Liver (tissue), 9 donors: ENCODE results near the gene SNRPA. TPM values are rescaled to one million over a fixed set of nuclear protein-coding genes. Genes with fewer than 3 reads are reported as not detected.

Source experiments
- DNase-seq: peaks from one replicate; pipeline ENCODE4 v3.0.0-alpha.2; 2017; ENCODE audit warnings: low spot score
- H3K27ac ChIP-seq, 2 donors: one replicate each; pipeline ENCODE4 v1.7.0; 2013; ENCODE audit warnings: inconsistent platforms in 2 of 2, low read length in 2 of 2, control low read depth in 1 of 2, low read depth in 1 of 2, mild to moderate bottlenecking in 1 of 2
- H3K27me3 ChIP-seq, 4 donors: one replicate each; pipeline versions ENCODE4 v1.6.1 to v1.7.0; 2013; ENCODE audit warnings: low read length in 3 of 4, inconsistent platforms in 1 of 4, mild to moderate bottlenecking in 1 of 4, moderate library complexity in 1 of 4; ENCODE audit not compliant: control insufficient read depth in 4 of 4, insufficient read depth in 4 of 4
- H3K36me3 ChIP-seq, 4 donors: one replicate each; pipeline versions ENCODE4 v1.6.1 to v1.7.0; 2013; ENCODE audit warnings: low read length in 3 of 4, mild to moderate bottlenecking in 3 of 4, low read depth in 1 of 4, moderate library complexity in 1 of 4; ENCODE audit not compliant: control insufficient read depth in 4 of 4, insufficient read depth in 3 of 4
- H3K4me1 ChIP-seq, 4 donors: one replicate each; pipeline versions ENCODE4 v1.6.1 to v1.7.0; 2013; ENCODE audit warnings: low read length in 3 of 4, mild to moderate bottlenecking in 3 of 4, moderate library complexity in 1 of 4; ENCODE audit not compliant: control insufficient read depth in 4 of 4, insufficient read depth in 4 of 4
- H3K4me3 ChIP-seq, 3 donors: one replicate each; pipeline versions ENCODE4 v1.6.1 to v1.7.0; 2013; ENCODE audit warnings: low read length in 3 of 3, control low read depth in 1 of 3, low read depth in 1 of 3, mild to moderate bottlenecking in 1 of 3
- H3K9ac ChIP-seq, 2 donors: one replicate each; pipeline ENCODE4 v1.7.0; 2013; ENCODE audit warnings: low read length in 2 of 2, mild to moderate bottlenecking in 2 of 2, moderate library complexity in 2 of 2, control low read depth in 1 of 2, low read depth in 1 of 2
- H3K9me3 ChIP-seq, 4 donors: one replicate each; pipeline versions ENCODE4 v1.6.1 to v1.7.0; 2013; ENCODE audit warnings: low read length in 3 of 4; ENCODE audit not compliant: control insufficient read depth in 4 of 4
- ATF3 ChIP-seq: IDR thresholded peaks from 2 replicates; pipeline ENCODE4 v1.6.1; 2016; ENCODE audit warnings: antibody characterized with exemption
- CTCF ChIP-seq: fragments of 150-350 bp; IDR thresholded peaks from 2 replicates; pipeline ENCODE4 v1.5.1; 2017; ENCODE audit warnings: improper control_type of control experiment, low read depth, low read length; ENCODE audit not compliant: missing input control
- EGR1 ChIP-seq, 2 donors: IDR thresholded peaks; 2 replicates each; pipeline ENCODE4 v1.6.1; 2016 to 2018; ENCODE audit warnings: antibody characterized with exemption in 2 of 2, low read depth in 2 of 2
- FOXA1 ChIP-seq: IDR thresholded peaks from 2 replicates; pipeline ENCODE4 v1.6.1; 2016; ENCODE audit warnings: antibody characterized with exemption
- FOXA2 ChIP-seq: IDR thresholded peaks from 2 replicates; pipeline ENCODE4 v1.6.1; 2016; ENCODE audit warnings: antibody characterized with exemption
- GABPA ChIP-seq, 2 donors: IDR thresholded peaks in 1 of 2; conservative IDR thresholded peaks in 1 of 2; 2 replicates each; pipeline ENCODE4 v1.6.1; 2016; ENCODE audit warnings: antibody characterized with exemption in 2 of 2, mild to moderate bottlenecking in 1 of 2, moderate library complexity in 1 of 2
- HNF4A ChIP-seq, 2 donors: conservative IDR thresholded peaks; 2 replicates each; pipeline ENCODE4 v1.6.1; 2016; ENCODE audit warnings: antibody characterized with exemption in 2 of 2, mild to moderate bottlenecking in 2 of 2
- HNF4G ChIP-seq: IDR thresholded peaks from 2 replicates; pipeline ENCODE4 v1.6.1; 2016; ENCODE audit warnings: antibody characterized with exemption
- NR2F2 ChIP-seq: IDR thresholded peaks from 2 replicates; pipeline ENCODE4 v1.6.1; 2016; ENCODE audit warnings: antibody characterized with exemption
- RAD21 ChIP-seq, 2 donors: IDR thresholded peaks; 2 replicates each; pipeline ENCODE4 v1.6.1; 2016; ENCODE audit warnings: antibody characterized with exemption in 2 of 2, mild to moderate bottlenecking in 2 of 2
- REST ChIP-seq: IDR thresholded peaks from 2 replicates; pipeline ENCODE4 v1.6.1; 2016; ENCODE audit warnings: antibody characterized with exemption, mild to moderate bottlenecking
- RXRA ChIP-seq, 2 donors: IDR thresholded peaks; 2 replicates each; pipeline ENCODE4 v1.6.1; 2017 to 2018; ENCODE audit warnings: antibody characterized with exemption in 2 of 2, mild to moderate bottlenecking in 1 of 2
- SP1 ChIP-seq: IDR thresholded peaks from 2 replicates; pipeline ENCODE4 v1.6.1; 2018; ENCODE audit warnings: antibody characterized with exemption, mild to moderate bottlenecking
- TAF1 ChIP-seq: conservative IDR thresholded peaks from 2 replicates; pipeline ENCODE4 v1.6.1; 2016; ENCODE audit warnings: antibody characterized with exemption, mild to moderate bottlenecking
- YY1 ChIP-seq: IDR thresholded peaks from 2 replicates; pipeline ENCODE4 v1.6.1; 2016; ENCODE audit warnings: antibody characterized with exemption, mild to moderate bottlenecking
- WGBS: extraction: QIAGEN DNeasy Blood & Tissue Kit; methylation state at CpG from one replicate; pipeline ENCODE4 v1.1.7; 2013; 5-methylcytosine and 5-hydroxymethylcytosine counted together
- polyA plus RNA-seq, 2 donors: library from polyadenylated mRNA; stranded (reverse) in 1 of 2; unstranded in 1 of 2; fragments of 200-250 nt in 1 of 2; fragments of >200 nt in 1 of 2; fragmentation: Nextera tagmentation in 1 of 2; extraction: Ambion mirVana in 1 of 2; gene quantifications; one replicate each; pipeline versions ENCODE4 v1.2.1 to v1.2.3, GENCODE V29; 2013 to 2015
- total RNA-seq, 2 donors: library from RNA; depleted of rRNA; stranded (reverse); fragments of >200 nt; gene quantifications; one replicate each; pipeline ENCODE4 v1.2.3, GENCODE V29; 2014
- TF ChIP-seq, protein P1 (sequence below): IDR thresholded peaks from 2 replicates; pipeline ENCODE4 v1.6.1; 2016; ENCODE audit warnings: antibody characterized with exemption
- TF ChIP-seq, protein P2 (sequence below): IDR thresholded peaks from 2 replicates; pipeline ENCODE4 v1.6.1; 2016; ENCODE audit warnings: antibody characterized with exemption
- donor health status: healthy.
- donor health status: healthy.
- donor health status: healthy.
- donor health status: healthy.
- donor health status: healthy.

Gene SNRPA
- total and polyA plus RNA-seq, 4 donors, result 11.8 to 27.1 (median 17.0) TPM

DNA sequence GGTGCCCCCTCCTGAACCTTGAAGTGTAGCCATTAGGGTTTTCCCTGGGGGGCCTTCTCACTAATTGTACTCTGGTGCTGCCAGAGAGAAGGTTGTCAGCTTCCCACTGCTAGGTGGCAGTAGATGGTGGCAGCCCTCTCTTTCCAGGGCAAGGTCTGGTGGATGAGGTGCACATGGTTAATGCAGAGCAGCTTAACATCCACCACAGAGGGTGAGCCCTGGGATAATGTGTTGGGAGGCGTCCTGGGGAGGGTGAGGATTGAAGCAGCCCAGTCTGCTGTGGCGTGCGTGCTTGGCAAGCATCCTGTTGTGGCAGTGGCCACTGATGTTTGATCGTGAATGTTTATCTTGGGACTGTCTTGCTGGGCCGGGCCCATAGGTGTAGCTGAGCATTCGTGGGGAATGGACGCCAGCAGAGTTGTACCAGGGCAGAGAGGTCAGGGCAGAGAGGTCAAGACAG, 53.8 kb downstream of the SNRPA start:
- Histone ChIP-seq H3K27me3 (no peaks in the 10 kb centered on the region), H3K9me3 (no peaks in the 10 kb centered on the region), H3K27ac (peak overlapping the region; percentile 48 to 82), H3K4me3 (no peak overlapping the region), H3K36me3 (peaks cover 9 to 19% (median 14%) of the 10 kb centered on the region in 4 donors), H3K4me1 (peaks cover 34 to 73% (median 65%) of the 10 kb centered on the region in 4 donors), H3K9ac (no peak overlapping the region)
- TF ChIP-seq RAD21 (IDR thresholded peaks at IDR 0.05), result peak in 1 of 2 donors; percentile 22
- TF ChIP-seq RXRA (IDR thresholded peaks at IDR 0.05), result peak; percentile 58 to 85
- no peak for TF ChIP-seq TAF1
- TF ChIP-seq HNF4A (conservative IDR thresholded peaks at IDR 0.05), result peak; percentile 15 to 72
- TF ChIP-seq YY1, result peak; percentile 87
- TF ChIP-seq NR2F2, result no peak
- TF ChIP-seq FOXA2, result no peak
- 16% methylated on average over 7 of the region's 7 CpGs for WGBS
- no peak for DNase-seq

DNA sequence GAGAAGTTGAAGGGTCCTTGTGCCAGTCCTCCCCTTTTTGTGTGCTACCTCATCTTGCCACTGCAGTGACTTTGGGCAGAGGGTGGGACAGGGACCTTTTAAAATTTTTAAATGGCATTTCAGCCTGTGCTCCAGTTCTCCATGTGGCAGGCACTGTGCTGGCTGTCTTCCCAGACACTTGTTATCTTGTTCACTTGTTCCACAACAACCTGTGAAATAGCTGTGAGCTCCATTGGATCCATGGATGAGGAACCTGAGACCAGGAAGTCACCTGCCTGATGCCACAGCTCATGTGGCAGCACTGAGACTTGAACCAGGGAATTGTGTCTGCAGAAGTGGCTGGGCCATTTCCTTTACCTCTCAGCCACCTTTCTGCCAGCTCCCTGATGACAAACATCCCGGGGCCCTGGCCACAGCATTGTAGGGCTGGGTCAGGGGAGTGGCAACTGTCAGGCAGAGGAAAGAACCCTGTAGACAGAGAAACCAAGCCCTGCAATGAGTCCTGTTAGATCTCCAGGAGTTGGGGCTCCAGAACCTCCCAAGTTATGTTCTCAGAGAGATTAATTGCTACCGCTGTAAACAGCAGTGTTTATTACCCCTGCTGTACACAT, 54.4 kb downstream of the SNRPA start:
- H3K9ac ChIP-seq, result no peak overlapping the region
- H3K4me1 ChIP-seq, result peaks cover 34 to 70% (median 60%) of the 10 kb centered on the region in 4 donors
- H3K27me3 ChIP-seq, result no peaks in the 10 kb centered on the region
- H3K27ac ChIP-seq, result peak overlapping the region; percentile 48 to 82
- TF ChIP-seq RXRA (IDR thresholded peaks at IDR 0.05) (no peak), HNF4G (no peak), RAD21 (IDR thresholded peaks at IDR 0.05) (peak in 1 of 2 donors; percentile 2), FOXA2 (no peak), YY1 (peak; percentile 62), NR2F2 (no peak)
- TF ChIP-seq, protein P1, sequence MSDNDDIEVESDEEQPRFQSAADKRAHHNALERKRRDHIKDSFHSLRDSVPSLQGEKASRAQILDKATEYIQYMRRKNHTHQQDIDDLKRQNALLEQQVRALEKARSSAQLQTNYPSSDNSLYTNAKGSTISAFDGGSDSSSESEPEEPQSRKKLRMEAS, result peak; percentile 64
- no peak overlapping the region for H3K4me3 ChIP-seq
- no peaks in the 10 kb centered on the region for H3K9me3 ChIP-seq
- 76% methylated on average over 2 of the region's 2 CpGs for WGBS
- no peak for DNase-seq
- peaks cover 9 to 19% (median 14%) of the 10 kb centered on the region in 4 donors for H3K36me3 ChIP-seq

DNA sequence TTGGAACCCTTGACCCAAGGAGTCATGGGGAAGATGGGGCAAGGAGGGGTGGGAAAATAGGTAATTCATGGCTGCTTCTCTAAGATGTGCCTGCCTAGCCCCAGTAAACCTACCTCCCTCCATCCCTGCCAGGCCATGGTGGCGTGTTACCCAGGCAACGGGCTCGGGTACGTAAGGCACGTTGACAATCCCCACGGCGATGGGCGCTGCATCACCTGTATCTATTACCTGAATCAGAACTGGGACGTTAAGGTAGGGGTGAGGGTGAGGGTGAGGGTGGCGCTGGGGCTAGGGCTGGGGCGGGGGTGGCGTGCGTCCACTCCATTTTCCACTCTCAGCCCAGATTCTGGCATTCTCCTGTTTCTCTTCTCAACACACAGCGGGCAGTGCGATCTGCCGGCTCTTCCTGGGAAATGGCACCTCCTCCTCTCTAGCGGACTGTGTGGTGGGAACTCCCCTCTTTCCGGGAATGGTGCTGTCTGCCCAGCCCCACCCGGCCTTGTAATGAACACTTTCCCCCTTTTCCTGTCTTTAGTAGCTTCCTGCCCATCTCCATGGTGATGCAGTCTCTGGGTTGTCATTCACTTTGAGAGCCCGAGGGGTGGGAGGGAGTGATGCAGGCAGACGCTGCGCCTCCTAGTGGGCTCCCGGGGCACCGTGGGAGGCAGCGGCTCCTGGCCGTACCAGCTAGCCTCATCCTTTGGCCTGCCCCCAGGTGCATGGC, 55.6 kb downstream of the SNRPA start:
- WGBS, result 67% methylated on average over 26 of the region's 26 CpGs
- H3K4me3 ChIP-seq, result no peak overlapping the region
- H3K27ac ChIP-seq, result peak overlapping the region; percentile 48 to 82
- no peak overlapping the region for H3K9ac ChIP-seq
- no peaks in the 10 kb centered on the region for H3K27me3 ChIP-seq
- no peaks in the 10 kb centered on the region for H3K9me3 ChIP-seq
- peak; percentile 79 for DNase-seq
- H3K36me3 ChIP-seq, result peaks cover 9 to 16% (median 11%) of the 10 kb centered on the region in 4 donors
- H3K4me1 ChIP-seq, result peaks cover 29 to 59% (median 50%) of the 10 kb centered on the region in 4 donors
- TF ChIP-seq REST, result no peak
- no peak for TF ChIP-seq YY1
- TF ChIP-seq, protein P2, sequence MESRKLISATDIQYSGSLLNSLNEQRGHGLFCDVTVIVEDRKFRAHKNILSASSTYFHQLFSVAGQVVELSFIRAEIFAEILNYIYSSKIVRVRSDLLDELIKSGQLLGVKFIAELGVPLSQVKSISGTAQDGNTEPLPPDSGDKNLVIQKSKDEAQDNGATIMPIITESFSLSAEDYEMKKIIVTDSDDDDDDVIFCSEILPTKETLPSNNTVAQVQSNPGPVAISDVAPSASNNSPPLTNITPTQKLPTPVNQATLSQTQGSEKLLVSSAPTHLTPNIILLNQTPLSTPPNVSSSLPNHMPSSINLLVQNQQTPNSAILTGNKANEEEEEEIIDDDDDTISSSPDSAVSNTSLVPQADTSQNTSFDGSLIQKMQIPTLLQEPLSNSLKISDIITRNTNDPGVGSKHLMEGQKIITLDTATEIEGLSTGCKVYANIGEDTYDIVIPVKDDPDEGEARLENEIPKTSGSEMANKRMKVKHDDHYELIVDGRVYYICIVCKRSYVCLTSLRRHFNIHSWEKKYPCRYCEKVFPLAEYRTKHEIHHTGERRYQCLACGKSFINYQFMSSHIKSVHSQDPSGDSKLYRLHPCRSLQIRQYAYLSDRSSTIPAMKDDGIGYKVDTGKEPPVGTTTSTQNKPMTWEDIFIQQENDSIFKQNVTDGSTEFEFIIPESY, result no peak
- no peak for TF ChIP-seq GABPA (IDR thresholded peaks at IDR 0.05 in 1 of 2, conservative IDR thresholded peaks at IDR 0.05 in 1 of 2)
- no peak for TF ChIP-seq FOXA2
- no peak for TF ChIP-seq HNF4G
- TF ChIP-seq RAD21 (IDR thresholded peaks at IDR 0.05), result peak; percentile 51 to 73
- TF ChIP-seq ATF3, result no peak
- TF ChIP-seq FOXA1, result no peak
- TF ChIP-seq TAF1, result no peak
- TF ChIP-seq EGR1 (IDR thresholded peaks at IDR 0.05; ENCODE audit: low read depth in 2 of 2), result no peak
- peak; percentile 55 for TF ChIP-seq SP1
- TF ChIP-seq, protein P1, result no peak
- TF ChIP-seq HNF4A (conservative IDR thresholded peaks at IDR 0.05), result no peak
- TF ChIP-seq RXRA (IDR thresholded peaks at IDR 0.05), result no peak
- peak; percentile 49 for TF ChIP-seq CTCF
